ENCODE results near the gene ESR1. TPM values are rescaled to one million over a fixed set of nuclear protein-coding genes. Genes with fewer than 3 reads are reported as not detected.
A peak's percentile ranks its signal among the peaks of the same experiment; 100 is the strongest.

Gene ESR1
- total RNA-seq, 1 experiment from 2014 or later: not detected

DNA sequence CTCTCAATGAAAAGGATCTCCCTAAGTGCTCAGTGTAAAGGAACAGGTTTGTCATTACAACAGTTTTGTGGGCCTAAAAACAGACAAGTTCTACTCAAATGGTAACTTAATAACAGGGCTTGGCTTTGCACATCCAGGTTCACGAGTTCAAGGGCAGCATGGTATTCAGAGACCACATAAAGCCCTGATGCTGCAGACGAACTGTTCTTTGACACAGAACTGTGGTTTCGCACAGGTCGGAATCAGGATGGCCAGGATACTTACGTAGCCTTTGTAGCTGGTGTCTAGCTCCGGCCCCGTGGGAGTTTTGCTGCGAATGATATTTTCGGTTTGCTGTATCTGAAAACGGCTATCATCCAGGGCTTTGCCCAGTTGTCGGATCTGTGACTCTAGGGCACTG lies 335.9 kb downstream of the ESR1 start:
- no peaks in the 10 kb centered on the region for H3K36me3 Mint-ChIP-seq (ENCODE audit: insufficient read depth in 1 of 3, low read depth in 3 of 3)
- H4K20me1 ChIP-seq (ENCODE audit: control insufficient read depth, insufficient read depth, insufficient read length): no peaks in the 10 kb centered on the region
- H3T11ph ChIP-seq (ENCODE audit: low read length): no peak overlapping the region
- H4K5ac ChIP-seq (ENCODE audit: insufficient read length, low read depth, low read length): no peak overlapping the region
- H3K4me2 ChIP-seq (ENCODE audit: insufficient read depth, insufficient read length, low read length): no peak overlapping the region
- H2AK5ac ChIP-seq (ENCODE audit: insufficient read length, low read length): no peak overlapping the region
- H2AFZ ChIP-seq (ENCODE audit: low read length): no peak overlapping the region
- no peak for DNase-seq
- no peak overlapping the region for H2BK120ac ChIP-seq (ENCODE audit: low read depth, low read length, poor library complexity, severe bottlenecking)
- no peaks in the 10 kb centered on the region for H3K79me2 ChIP-seq (ENCODE audit: insufficient read depth, low read length)
- no peaks in the 10 kb centered on the region for H3K9me3 Mint-ChIP-seq
- H3K23ac ChIP-seq (ENCODE audit: insufficient read length, low read depth, low read length): no peak overlapping the region
- no peak overlapping the region for H2BK20ac ChIP-seq (ENCODE audit: low read depth, low read length, poor library complexity, severe bottlenecking)
- no peak overlapping the region for H4K91ac ChIP-seq (ENCODE audit: insufficient read length, low read depth, low read length)
- H2BK15ac ChIP-seq (ENCODE audit: low read depth, low read length): no peak overlapping the region
- H2BK5ac ChIP-seq (ENCODE audit: insufficient read length, low read length): no peak overlapping the region
- H3K27me3 ChIP-seq (ENCODE audit: insufficient read depth, low read length): no peaks in the 10 kb centered on the region
- TF ChIP-seq, protein P1, sequence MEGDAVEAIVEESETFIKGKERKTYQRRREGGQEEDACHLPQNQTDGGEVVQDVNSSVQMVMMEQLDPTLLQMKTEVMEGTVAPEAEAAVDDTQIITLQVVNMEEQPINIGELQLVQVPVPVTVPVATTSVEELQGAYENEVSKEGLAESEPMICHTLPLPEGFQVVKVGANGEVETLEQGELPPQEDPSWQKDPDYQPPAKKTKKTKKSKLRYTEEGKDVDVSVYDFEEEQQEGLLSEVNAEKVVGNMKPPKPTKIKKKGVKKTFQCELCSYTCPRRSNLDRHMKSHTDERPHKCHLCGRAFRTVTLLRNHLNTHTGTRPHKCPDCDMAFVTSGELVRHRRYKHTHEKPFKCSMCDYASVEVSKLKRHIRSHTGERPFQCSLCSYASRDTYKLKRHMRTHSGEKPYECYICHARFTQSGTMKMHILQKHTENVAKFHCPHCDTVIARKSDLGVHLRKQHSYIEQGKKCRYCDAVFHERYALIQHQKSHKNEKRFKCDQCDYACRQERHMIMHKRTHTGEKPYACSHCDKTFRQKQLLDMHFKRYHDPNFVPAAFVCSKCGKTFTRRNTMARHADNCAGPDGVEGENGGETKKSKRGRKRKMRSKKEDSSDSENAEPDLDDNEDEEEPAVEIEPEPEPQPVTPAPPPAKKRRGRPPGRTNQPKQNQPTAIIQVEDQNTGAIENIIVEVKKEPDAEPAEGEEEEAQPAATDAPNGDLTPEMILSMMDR (conservative IDR thresholded peaks at IDR 0.05): no peak
- H3K27ac Mint-ChIP-seq: peak overlapping the region in 1 of 3 experiments; percentile 55; a peak in 1 of 7 replicates
- no peak overlapping the region for H4K8ac ChIP-seq (replicated peaks; ENCODE audit: insufficient read length, low read depth, low read length)
- no peak overlapping the region for H3K9ac ChIP-seq (ENCODE audit: extremely low read depth, insufficient read length, low read length)
- H3K79me1 ChIP-seq (ENCODE audit: insufficient read depth, low read depth, low read length, poor library complexity, severe bottlenecking): no peaks in the 10 kb centered on the region
- H3K23me2 ChIP-seq (ENCODE audit: insufficient read length, low read depth, low read length, poor library complexity, severe bottlenecking): no peaks in the 10 kb centered on the region
- H2BK12ac ChIP-seq (ENCODE audit: insufficient read length, low read depth, low read length): no peak overlapping the region
- H3K27me3 Mint-ChIP-seq (ENCODE audit: low read depth): no peaks in the 10 kb centered on the region
- no CpG with 5 or more reads among the region's 11 CpGs for WGBS (ENCODE audit: extremely low coverage, insufficient read length, low lambda C conversion rate)
- H3K27ac ChIP-seq (ENCODE audit: insufficient read length, low read depth, low read length): no peak overlapping the region
- peaks cover 4 to 7% of the 10 kb centered on the region in 2 experiments; a peak in 3 of 4 replicates for H3K4me1 Mint-ChIP-seq
- H3K4ac ChIP-seq (ENCODE audit: low read depth, low read length): no peak overlapping the region
- no peak overlapping the region for H3K4me3 Mint-ChIP-seq
- no peaks in the 10 kb centered on the region for H3K9me3 ChIP-seq (ENCODE audit: control insufficient read depth, low read depth, low read length)
- no peak overlapping the region for H3K56ac ChIP-seq (ENCODE audit: insufficient read length, low read depth, low read length)
- no peak overlapping the region for H3K18ac ChIP-seq (ENCODE audit: insufficient read length, low read depth, low read length)
- H3K4me1 ChIP-seq (ENCODE audit: insufficient read depth, low read length): no peaks in the 10 kb centered on the region
- H3K14ac ChIP-seq (ENCODE audit: insufficient read depth, low read length): no peak overlapping the region
